DND-41 (cell line): ENCODE measurements around the gene SYNPO2L.

Experiments used
- EZH2 ChIP-seq: IDR thresholded peaks from 3 replicates; pipeline ENCODE4 v1.6.1; 2012; ENCODE audit warnings: borderline replicate concordance, low read depth, mild to moderate bottlenecking, moderate library complexity, low read length, inconsistent platforms; ENCODE audit not compliant: severe bottlenecking
- TF ChIP-seq, protein P1 (sequence below): IDR thresholded peaks from 2 replicates; pipeline ENCODE4 v1.5.1; 2012; ENCODE audit warnings: borderline replicate concordance, low read length, moderate library complexity, mild to moderate bottlenecking; ENCODE audit not compliant: poor library complexity, severe bottlenecking; ENCODE audit errors: extremely low read depth

DNA sequence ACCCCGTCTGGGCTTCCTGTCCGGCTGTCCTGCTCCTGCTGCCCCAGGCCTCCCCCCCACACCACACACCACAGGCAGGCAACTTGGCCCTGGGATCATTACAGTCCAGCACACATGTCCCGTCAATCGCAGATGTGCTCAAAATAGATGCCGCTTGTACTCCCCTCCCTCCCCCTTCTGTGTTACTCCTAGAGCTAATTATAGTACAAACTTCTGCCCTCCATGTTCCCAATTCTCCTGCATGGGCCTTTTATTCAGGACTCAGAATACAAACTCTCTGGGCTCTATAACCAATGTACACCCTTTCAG lies at the start of gene SYNPO2L:
- TF ChIP-seq, protein P1, sequence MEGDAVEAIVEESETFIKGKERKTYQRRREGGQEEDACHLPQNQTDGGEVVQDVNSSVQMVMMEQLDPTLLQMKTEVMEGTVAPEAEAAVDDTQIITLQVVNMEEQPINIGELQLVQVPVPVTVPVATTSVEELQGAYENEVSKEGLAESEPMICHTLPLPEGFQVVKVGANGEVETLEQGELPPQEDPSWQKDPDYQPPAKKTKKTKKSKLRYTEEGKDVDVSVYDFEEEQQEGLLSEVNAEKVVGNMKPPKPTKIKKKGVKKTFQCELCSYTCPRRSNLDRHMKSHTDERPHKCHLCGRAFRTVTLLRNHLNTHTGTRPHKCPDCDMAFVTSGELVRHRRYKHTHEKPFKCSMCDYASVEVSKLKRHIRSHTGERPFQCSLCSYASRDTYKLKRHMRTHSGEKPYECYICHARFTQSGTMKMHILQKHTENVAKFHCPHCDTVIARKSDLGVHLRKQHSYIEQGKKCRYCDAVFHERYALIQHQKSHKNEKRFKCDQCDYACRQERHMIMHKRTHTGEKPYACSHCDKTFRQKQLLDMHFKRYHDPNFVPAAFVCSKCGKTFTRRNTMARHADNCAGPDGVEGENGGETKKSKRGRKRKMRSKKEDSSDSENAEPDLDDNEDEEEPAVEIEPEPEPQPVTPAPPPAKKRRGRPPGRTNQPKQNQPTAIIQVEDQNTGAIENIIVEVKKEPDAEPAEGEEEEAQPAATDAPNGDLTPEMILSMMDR: no peak
- TF ChIP-seq EZH2: no peak
